ENCODE data around the gene PRKCB.

PRKCB gene

DNA sequence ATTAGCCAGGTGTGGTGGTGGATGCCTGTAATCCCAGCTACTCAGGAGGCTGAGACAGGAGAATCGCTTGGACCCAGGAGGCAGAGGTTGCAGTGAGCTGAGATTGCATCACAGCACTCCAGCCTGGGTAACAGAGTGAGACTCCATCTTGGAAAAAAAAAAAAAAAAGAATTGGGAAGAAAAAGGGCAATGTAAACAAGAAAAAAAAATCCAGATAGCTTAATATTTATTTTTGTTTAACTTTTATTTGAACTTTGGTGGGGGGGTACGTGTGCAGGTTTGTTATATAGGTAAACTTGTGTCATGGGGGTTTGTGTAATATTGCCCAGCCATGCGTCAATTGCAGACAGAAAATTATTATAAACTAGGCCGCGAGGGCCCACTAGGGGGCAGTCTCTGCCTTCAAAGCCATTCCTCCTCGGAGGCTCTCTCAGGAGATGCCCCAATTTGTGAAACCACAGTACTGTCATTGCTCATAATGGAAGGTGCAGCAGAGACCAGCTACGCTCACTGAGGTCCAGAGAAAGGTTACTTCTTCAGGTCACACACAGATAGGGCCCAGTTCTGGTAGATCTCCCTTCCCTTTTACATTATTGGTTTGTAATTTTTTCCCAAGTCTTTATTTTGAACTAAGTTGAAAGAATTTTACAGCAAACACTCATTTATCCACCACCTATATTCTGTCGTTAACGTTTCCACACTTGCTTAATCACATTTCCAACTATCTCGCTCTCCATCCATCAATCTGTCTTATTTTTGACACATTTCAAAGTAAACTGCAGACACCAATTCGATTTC lies 206.2 kb downstream of the PRKCB start:
- DNase-seq (ENCODE audit: low read depth, low spot score), result peak; percentile 50

DNA sequence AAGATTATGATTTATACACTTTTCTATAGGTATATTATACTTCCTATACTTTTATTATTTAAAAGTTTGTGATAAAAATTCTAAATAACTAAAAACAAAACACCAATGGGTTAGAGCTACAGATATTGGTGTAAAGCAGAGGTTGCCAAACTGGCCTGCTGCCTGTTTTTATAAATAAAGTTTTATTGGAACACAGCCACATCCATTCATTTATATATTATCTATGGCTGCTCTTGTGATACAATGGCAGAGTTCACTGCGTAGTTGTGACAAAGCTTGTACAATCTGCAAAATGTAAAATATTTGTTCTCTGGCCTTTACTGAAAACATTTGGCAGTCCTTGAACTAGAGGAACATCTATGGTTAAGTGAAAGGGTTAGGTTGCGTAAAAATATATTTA lies 208.7 kb downstream of the PRKCB start:
- DNase-seq (ENCODE audit: low read depth, low spot score), result no peak

DNA sequence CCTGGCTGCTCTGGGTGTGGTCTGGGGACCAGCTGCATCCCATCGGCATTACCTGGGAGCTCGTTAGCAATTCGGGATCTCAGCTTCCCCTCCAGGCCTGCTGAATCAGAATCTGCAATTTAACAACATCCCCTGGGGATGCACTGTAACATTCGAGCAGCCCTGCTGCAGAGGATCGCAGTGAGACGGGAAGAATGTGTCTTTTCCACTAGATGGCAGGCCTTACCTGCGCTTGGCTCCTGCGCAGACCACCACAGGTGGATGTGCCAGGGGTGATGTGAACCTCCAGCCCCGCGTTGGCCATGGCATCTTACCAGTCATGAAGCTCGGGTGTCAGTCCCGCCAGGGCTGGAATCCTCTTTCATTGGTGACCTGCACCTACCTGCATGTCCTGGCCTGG lies 209.9 kb downstream of the PRKCB start:
- no peak for DNase-seq (ENCODE audit: low read depth, low spot score)

DNA sequence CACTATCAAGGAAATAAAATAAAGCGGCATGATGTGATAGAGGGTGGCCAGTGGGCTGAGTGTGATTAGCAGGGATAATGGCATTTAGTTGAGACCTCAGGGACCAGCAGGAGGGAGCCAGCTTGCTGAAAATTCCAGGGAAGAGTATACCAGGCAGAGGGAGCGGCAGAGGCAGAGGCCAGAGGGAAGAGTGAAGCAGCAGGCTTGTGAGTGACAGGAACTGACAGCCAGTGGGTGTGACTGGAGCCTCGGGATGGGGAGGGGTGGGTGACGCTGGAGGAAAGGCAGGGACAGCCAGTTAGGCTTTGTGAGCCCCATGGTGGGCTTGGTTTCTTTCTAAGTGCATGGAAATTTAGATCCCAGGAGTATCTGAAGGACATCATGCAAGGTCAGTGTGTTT lies 210.7 kb downstream of the PRKCB start:
- DNase-seq (ENCODE audit: low read depth, low spot score), result no peak

DNA sequence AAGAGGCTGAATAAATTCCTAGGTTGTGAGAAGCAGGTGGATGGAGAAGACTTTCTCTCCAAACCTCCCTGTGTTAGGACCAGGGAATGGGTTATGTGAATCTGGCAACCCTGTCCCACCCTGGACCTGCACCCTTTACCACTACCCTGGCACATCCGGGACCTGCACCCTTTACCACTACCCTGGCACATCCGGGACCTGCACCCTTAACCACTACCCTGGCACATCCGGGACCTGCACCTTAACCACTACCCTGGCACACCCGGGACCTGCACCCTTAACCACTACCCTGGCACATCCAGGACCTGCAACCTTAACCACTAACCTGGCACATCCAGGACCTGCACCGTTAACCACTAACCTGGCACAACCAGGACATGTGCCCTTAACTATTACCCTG lies 213.3 kb downstream of the PRKCB start:
- no peak for DNase-seq (ENCODE audit: low read depth, low spot score)

DNA sequence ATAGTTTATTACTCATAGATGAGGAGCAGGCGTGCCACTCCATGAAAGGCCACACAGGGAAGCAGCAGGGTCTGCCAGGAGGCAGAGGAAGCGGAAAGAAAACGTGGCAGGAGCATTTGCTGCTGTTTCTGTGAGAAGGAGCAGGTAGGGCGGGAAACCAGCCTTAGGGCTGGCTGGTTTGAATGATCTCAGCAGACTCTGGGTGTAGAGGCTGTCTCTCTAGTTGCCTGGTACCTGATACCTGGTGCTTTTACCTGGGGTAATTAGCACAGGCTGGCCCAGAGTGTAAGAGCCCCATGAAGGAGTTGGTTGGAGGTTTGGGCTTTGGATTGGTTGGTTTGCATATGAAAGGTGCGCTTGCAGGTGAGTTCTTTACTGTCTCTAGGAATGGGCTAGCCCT lies 215.3 kb downstream of the PRKCB start:
- no peak for DNase-seq (ENCODE audit: low read depth, low spot score)

DNA sequence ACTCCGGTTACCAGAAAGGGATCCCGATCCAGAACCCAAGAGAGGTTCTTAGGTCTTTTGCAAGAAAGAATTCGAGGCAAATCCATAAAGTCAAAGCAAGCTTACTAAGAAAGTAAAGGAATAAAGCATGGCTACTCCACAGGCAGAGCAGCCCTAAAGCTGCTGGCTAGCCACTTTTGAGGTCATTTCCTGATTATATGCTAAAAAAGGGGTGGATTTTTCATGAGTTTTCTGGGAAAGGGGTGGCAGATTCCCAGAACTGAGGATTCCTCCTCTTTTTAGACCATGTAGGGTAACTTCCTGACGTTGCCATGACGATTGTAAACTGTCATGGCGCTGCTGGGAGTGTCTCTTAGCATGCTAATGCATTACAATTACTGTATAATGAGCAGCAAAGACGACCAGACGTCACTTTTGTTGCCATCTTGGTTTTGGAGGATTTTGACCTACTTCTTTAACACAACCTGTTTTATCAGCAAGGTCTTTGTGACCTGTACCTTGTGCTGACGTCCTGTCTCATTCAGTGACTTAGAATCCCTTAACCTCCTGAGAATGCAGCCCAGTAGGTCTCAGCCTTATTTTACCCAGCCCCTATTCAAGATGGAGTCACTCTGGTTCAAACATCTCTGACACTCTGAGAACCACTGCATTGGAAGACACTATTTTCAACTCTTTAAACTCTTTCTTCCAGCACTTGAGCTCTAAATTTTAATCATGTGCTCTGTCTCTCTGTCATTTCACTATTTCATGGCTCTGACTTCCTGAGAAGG lies 216.7 kb downstream of the PRKCB start:
- no peak for DNase-seq (ENCODE audit: low read depth, low spot score)

DNA sequence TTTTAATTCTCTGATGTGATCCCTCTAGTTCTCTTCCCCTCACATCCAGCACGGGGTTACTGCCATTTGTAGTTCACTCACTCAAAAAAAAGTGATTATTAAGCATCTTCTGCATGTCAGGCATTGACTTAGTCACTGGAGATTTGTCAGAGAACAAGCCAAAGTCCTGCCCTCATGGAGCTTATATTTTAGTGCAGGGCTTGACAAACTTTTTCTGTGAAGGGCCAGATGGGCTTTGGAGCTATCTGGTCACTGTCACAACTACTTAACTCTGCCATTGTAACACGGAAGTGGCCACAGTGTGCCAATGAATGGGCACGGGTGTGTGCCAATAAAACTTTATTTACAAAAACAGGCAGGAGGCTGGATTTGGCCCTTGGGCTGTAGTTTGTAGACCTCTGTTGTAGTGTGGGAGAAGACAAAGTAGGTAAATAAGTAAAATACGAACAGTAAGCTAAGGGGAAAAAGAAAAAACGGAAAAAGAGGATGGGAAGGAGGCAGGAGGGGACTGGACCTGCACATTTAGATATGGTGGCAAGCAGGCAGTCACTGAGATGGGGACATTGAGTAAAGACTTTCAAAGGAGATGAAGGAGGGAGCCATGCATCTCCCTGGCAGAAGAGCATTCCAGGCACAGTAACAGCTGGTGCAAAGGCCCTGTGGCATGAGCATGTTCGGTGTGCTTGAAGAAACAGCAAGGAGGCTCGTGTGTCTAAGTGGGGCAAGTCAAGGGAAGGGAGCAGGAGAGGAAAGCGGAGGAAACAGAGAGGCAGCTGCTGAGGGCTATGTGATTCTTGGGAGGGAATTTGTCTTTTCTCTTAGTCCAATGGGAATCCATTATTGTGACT lies 217.5 kb downstream of the PRKCB start:
- DNase-seq (ENCODE audit: low read depth, low spot score), result no peak

DNA sequence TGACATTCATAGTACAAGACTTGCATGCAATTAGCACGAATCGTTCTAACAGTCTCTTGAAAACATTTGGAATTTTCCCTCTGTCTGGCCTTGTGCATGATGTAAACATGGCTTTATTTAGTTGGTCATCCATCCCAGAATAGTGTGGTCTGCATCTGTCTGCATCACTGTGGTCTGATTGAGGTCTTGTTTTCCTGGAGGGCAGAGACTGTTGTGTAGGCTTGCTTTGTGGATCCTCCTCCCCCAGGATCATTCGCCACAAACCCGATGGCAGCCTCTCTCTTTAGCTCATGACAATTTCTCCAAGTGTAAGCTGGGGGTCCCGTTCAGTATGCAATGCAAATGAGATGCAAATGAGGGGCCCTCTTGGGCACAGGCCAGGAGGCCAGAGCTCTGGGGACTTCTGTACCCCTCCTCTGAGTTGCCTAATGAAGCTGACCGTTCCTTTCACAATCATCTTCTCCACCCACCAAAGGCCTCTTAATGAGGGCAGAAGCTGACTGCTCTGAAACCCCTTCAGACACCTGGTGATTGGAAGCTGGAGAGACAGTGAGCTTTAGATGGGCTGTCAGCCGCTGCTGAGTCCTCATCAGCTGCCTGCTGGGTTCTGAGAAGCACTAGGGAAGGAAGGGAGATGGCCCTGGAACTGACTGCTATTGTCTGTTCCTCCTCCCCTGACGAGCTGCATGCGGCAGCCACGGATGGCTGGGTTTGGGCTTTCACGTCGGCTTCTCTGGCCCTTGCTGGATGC lies 219.1 kb downstream of the PRKCB start:
- no peak for DNase-seq (ENCODE audit: low read depth, low spot score)

DNA sequence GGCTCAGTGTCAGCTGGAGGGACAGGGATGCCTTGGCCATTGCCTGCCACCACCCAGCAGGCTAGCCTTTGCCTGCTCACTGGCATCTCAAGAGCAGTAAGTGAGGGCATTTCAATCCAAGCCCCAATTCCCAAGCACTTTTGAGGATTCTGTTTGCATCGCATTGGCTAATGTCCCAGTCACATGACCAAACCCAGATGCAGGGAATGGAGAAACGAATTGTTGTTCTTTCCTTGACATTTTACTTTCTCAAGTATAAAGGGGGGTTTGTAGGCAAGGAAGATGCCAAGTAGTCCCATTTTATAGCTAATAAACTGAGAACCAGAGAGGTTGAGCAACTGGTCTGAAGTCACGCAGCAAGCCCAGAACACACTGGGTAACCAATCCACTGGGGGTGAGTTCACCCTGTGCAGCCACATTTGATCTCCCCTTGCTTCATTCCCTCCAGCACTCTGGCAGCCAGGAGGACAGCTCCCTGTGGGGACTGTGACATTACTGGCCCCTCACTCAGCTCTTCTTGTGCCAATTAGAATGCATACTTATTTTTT lies 226.6 kb downstream of the PRKCB start:
- DNase-seq (ENCODE audit: low read depth, low spot score), result no peak

DNA sequence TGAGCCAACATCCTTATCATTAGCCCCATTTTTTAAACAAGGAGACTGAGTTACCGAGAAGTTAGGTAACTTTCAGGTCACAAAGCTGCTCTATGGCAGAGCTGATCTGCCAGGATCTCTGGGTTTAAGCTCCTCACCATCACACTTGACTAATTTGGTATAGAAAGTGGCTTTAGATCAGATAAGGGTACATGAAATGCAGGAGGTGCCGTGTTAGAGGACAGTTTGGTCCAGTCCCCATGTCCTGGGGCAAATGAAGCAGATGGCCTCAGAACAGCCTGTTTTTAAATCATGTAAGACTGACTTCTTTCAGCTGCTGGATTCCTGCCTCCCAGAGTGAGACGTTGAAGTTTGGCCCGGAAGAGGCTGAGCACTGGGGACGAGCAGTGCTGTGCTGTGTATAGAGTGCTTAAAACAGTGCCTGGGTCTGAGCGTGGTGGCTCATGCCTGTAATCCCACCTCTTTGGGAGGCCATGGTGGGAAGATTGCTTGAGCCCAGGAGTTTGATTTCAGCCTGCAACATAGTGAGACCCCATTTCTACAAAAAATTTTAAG lies 233.3 kb downstream of the PRKCB start:
- no peak for DNase-seq (ENCODE audit: low read depth, low spot score)

DNA sequence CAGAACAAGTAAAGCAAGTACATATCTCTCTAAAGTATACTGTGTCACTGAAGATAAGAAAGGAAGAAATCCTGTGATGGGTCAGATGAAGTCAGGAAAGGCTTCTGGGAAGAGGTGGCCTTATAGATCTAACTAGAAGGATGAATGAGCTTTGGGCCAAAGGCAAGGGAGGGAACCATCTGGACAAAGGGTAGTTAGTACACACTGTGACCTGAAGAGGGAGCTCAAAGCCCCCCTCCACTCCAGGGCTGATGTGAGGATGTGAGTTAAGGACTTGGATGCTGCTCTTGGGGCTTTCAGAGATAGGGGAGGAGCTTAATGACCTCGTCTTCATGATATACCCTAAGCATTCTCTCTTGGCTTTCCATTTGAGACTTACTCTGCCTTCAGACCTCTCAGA lies 235.1 kb downstream of the PRKCB start:
- no peak for DNase-seq (ENCODE audit: low read depth, low spot score)

DNA sequence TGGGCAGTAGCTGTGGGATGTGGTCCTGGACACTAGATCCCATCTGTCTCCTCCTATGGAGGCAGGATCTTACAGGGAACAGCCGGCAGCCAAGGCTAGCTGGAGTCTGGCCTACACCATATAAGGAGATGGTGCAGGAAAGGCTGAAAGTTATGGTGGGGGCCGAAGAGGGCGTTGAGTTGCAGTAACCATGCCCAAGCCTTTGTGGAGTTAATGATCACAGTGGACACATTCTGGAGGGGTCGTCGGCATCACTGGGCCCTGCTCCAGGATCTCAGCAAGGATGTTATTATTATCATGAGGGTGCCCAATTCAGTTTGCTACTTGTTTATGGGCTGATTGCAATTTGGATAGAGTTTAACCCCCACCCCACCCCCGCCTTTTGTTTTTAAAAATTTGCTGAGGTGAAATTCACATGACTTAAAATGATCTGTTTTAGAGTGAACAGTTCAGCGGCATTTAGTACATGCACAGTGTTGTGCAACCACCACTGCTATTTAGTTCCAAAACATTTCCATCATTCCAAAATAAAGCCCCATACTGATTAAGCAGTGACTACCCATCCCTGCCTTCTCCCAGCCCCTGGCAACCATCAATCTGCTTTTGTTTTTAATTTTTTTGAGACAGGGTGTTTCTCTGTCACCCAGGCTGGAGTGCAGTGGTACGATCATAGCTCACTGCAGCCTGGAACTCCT lies 236.0 kb downstream of the PRKCB start:
- DNase-seq (ENCODE audit: low read depth, low spot score), result no peak

DNA sequence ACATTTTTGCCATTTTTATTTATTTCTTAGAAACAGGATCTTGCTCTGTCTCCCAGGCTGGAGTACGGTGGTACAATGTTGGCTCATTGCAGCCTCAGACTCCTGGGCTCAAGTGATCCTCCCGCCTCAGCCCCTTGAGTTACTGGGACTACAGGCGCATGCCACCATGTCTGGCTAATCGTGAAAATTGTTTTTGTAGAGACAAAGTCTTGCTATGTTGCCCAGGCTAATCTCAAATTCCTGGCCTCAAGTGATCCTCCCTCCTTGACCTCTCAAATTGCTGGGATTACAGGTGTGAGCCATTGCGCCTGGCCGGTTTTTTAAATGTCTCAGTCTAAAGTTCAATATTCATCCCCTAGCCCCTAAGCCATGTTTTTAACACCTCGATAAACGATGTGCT lies 237.5 kb downstream of the PRKCB start:
- no peak for DNase-seq (ENCODE audit: low read depth, low spot score)

DNA sequence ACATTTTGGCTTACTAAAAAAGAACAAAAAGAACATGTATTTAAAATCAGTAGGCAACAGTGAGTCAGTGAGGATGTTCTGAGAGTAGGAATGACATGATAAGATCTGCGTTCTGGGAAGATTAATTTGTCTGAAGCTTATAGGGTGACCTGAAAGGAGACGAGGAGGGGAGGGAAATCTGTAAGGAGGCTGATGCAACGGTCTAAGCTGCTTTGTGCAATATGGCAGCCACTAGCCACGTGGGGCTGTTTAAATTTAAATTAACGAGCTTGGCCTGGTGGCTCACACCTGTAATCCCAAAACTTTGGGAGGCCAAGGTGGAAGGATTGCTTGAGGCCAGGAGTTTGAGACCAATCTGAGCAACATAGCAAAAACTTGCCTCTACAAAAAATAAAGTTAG lies 238.8 kb downstream of the PRKCB start:
- no peak for DNase-seq (ENCODE audit: low read depth, low spot score)

DNA sequence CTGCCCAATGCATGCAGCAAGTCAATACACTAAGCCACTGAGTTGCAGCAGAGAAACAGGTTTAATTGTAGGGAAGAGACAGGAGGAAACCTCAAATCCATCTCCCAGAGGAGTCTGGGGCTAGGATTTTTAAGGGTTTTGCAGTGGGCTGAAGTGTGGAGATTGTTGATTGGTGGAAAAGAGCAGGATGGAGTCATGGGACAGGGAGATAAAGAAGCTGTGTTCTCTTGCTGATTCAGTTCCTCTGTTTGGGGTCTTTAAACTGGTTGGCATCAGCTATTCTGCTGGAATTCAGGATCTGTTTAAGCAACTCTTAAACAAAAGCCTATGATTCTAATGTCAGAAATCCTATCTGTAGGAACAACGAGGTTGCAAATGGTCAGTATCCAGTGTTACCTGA lies 239.5 kb downstream of the PRKCB start:
- DNase-seq (ENCODE audit: low read depth, low spot score), result no peak

DNA sequence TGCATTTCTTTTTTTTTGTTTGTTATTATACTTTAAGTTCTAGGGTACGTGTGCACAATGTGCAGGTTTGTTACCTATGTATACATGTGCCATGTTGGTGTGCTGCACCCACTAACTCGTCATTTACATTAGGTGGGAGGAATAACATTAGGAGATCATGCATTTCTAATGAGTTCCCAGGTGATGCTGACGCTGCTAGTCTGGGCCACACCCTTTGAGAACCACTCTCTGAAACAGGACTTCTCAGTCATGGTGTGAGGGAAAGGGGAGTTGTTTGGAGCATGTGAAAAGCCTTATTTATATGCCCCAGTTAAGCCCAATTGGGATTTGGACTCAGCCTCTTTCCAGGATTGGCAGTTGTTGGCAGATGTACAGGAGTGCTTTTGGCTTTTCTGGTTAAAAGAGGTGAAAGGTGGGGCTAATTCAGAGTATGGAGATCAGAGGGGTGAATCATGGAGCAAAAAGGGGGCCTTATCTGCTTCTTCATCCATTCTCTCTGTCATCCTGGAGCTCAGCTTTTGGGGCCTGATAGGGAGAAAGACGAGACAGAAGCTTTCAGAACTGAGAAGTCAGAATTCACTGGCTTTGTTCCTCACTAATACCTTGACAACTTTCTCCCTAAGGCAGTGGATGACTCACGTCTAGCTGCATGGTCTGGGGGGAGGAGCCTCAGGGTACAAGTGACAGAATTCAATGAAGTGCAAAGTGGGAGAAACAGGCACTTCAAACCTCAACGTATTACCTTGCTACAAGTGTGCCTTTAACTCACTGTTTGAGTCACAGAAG lies 240.3 kb downstream of the PRKCB start:
- DNase-seq (ENCODE audit: low read depth, low spot score), result no peak

DNA sequence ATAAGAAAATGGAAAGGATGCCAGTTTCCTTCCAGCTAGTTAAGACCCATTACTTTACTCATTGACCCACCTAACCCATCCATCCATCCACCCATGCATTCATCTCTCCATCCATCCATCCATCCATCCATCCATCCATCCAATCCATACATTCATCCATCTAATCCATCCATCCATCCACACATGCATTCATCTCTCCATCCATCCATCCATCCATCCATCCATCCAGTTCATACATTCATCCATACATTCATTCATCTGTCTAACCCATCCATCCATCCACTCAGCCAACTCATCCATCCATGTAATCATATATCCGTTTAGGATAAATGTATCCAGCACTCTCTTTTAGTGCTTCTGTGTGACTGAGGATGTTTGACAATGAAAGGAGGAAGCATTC lies 241.5 kb downstream of the PRKCB start:
- DNase-seq (ENCODE audit: low read depth, low spot score), result no peak

DNA sequence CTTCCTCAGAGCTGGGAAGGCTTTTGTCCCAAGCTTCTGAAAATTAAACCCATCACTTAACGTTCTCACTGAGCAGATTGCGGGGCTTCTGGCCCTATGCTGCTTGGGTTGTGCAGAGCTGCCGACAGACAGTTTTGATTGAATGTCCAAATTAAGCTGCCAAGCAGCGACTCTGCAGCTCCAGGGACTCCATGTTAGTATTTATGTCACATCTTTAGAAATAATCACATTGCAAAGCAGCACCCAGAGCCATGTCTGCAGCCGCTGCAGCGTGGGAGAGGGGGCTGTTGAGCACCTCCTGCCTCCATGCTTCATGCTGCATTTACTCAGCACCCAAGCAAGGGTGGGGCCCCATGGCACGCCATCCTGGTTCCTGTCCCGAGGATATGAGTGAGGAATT lies 242.2 kb downstream of the PRKCB start:
- no peak for DNase-seq (ENCODE audit: low read depth, low spot score)

DNA sequence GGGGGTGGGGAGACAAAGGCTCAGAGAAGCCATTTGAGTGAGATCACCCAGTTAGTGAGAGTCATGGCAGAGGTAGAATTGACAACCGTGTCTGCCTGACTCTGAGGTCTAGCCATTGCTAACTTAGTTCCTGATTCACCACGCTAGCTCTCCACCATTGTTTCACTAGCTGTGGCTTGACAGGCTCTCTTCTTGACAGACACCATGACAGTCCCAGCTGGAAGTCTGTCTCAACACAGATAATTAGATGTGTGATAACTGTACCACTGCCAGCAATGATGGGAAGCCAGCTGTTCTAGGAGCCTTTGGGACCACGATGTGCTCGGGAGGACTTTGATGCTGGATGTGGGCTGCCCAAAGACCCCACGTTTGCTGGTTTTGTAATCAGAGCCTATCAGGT lies 249.9 kb downstream of the PRKCB start:
- no peak for DNase-seq (ENCODE audit: low read depth, low spot score)

Data from activated CD4-positive, CD25-positive, alpha-beta regulatory T cell treated with anti-CD3 and anti-CD28 coated beads, Interleukin-2, amount 50 U/mL, for 16 hours (primary cell).